GM19452 (cell line): ENCODE data around the gene CBY2.
"Not testable (repeated sequence)": the region's sequence is repeated elsewhere in the genome, so short reads cannot be mapped to it uniquely, and the experiment has no call there.

Source experiments
- ATAC-seq: cut with Tn5 transposase; IDR thresholded peaks from one replicate; pipeline ENCODE4 v1.9.1; 2021; ENCODE audit not compliant: unreplicated experiment

Gene CBY2

GRCh38 chr13:45702088-45702487 lies at the start of gene CBY2:
CBY2 (plus strand) TSS chr13:45702320; CDS start chr13:45702391, 71 bp downstream.
- ATAC-seq = no peak

GRCh38 chr13:45654633-45655349 lies 47.3 kb upstream of the CBY2 start:
- no peak for ATAC-seq

- ATAC-seq = no peak
These were observed 43.4 kb upstream of the CBY2 start for GRCh38 chr13:45658586-45659235.

- no peak for ATAC-seq
These were observed 42.6 kb upstream of the CBY2 start for GRCh38 chr13:45659536-45659935.

GRCh38 chr13:45660458-45660857 lies 41.7 kb upstream of the CBY2 start:
- ATAC-seq = not testable (repeated sequence)

- ATAC-seq = no peak
These were observed 40.0 kb upstream of the CBY2 start for GRCh38 chr13:45662162-45662561.

GRCh38 chr13:45662903-45663302 lies 39.2 kb upstream of the CBY2 start:
- ATAC-seq = not testable (repeated sequence)

GRCh38 chr13:45669626-45670025 lies 32.5 kb upstream of the CBY2 start:
- ATAC-seq = not testable (repeated sequence)

- no peak for ATAC-seq
These were observed 31.8 kb upstream of the CBY2 start for GRCh38 chr13:45670189-45670885.

GRCh38 chr13:45674908-45675307 lies 27.2 kb upstream of the CBY2 start:
- no peak for ATAC-seq

- ATAC-seq = no peak
These were observed 23.8 kb upstream of the CBY2 start for GRCh38 chr13:45678282-45678681.

- ATAC-seq = no peak
These were observed 21.0 kb upstream of the CBY2 start for GRCh38 chr13:45681113-45681512.

GRCh38 chr13:45682494-45683008 lies 19.6 kb upstream of the CBY2 start:
- no peak for ATAC-seq

- ATAC-seq = no peak
These were observed 18.4 kb upstream of the CBY2 start for GRCh38 chr13:45683701-45684100.

- no peak for ATAC-seq
These were observed 13.5 kb upstream of the CBY2 start for GRCh38 chr13:45688577-45688976.

- no peak for ATAC-seq
These were observed 11.5 kb upstream of the CBY2 start for GRCh38 chr13:45690636-45691035.

- ATAC-seq = no peak
These were observed 10.9 kb upstream of the CBY2 start for GRCh38 chr13:45691251-45691650.

- ATAC-seq = no peak
These were observed 10.5 kb upstream of the CBY2 start for GRCh38 chr13:45691667-45692066.

GRCh38 chr13:45695198-45695730 lies 6.9 kb upstream of the CBY2 start:
- peak; percentile 43 for ATAC-seq

- peak; percentile 46 for ATAC-seq
These were observed 5.4 kb upstream of the CBY2 start for GRCh38 chr13:45696610-45697226.
